Activated CD8-positive, alpha-beta T cell treated with anti-CD3 and anti-CD28 coated beads, Interleukin-2, amount 10 ng/mL, durations not matched to agents 7 days and 5 days (primary cell): ENCODE data around the gene RETREG3. TPM values are rescaled to one million over a fixed set of nuclear protein-coding genes. Genes with fewer than 3 reads are reported as not detected.
A peak's percentile ranks its signal among the peaks of the same experiment; 100 is the strongest.

ENCODE experiments used
- ATAC-seq: fragments of 150-1000 bp; cut with Tn5 transposase; one replicate; pipeline ENCODE4 v1.10.0; 2021; ENCODE audit warnings: moderate library complexity
- CTCF ChIA-PET: fragments of 350-600 bp; sonication (Branson Sonifier 250); formaldehyde crosslinking; loops from one replicate; lab custom pipeline; 2021; ENCODE audit warnings: antibody characterized with exemption; lab: Charles Lee
- POLR2A ChIA-PET: fragments of 350-600 bp; sonication (Branson Sonifier 250); formaldehyde crosslinking; loops from one replicate; lab custom pipeline; 2021; ENCODE audit warnings: antibody characterized with exemption; lab: Charles Lee
- DNase-seq: peaks from one replicate; pipeline ENCODE4 v3.0.0-alpha.2; 2020
- H3K27ac Mint-ChIP-seq: one replicate; pipeline ENCODE4 v1.8.0; 2021; ENCODE audit warnings: mild to moderate bottlenecking, mixed read lengths
- H3K27me3 Mint-ChIP-seq: one replicate; pipeline ENCODE4 v1.8.0; 2021; ENCODE audit warnings: low read depth, mixed read lengths
- H3K36me3 Mint-ChIP-seq: one replicate; pipeline ENCODE4 v1.8.0; 2021; ENCODE audit warnings: low read depth, mixed read lengths
- H3K4me1 Mint-ChIP-seq: one replicate; pipeline ENCODE4 v1.8.0; 2021; ENCODE audit warnings: low read depth, mixed read lengths
- H3K4me3 Mint-ChIP-seq: one replicate; pipeline ENCODE4 v1.8.0; 2021; ENCODE audit warnings: mild to moderate bottlenecking, mixed read lengths
- H3K9me3 Mint-ChIP-seq: one replicate; pipeline ENCODE4 v1.8.0; 2022; ENCODE audit warnings: mixed read lengths; ENCODE audit not compliant: insufficient read depth
- total RNA-seq, 2 experiments: library from RNA; stranded (reverse); gene quantifications; one replicate each; pipeline ENCODE4 v1.2.3, GENCODE V29; 2021

RETREG3 gene
- total RNA-seq, 2 experiments from 2014 or later: 53.6 to 54.7 TPM

DNA sequence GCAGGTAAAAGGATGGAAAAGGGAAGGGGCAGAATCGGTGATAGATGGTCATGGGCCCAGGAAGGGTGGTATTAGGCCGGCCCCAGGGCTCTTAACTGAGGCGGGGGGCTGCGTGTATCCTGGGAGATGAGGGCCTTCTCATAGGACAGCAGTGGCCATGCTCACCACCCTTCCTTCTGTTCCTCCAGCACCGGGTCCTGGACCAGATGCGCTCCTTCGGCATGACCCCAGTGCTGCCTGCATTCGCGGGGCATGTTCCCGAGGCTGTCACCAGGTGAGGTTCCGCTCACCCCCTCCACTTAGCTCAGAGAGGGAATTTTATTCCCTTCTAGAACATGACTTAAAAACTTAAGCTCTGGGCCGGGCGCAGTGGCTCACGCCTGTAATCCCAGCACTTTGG lies 70.7 kb downstream of the RETREG3 start:
- ChIA-PET POLR2A (no interaction called here), CTCF (interaction anchor here (0.8 to 3.9 kb wide), 4 partner anchors 8 to 132 kb away, joined by 3 to 15 read pairs (median 4); no protein-coding TSS in a partner anchor)
- Mint-ChIP-seq H3K9me3 (no peaks in the 10 kb centered on the region), H3K4me1 (peaks cover 56% of the 10 kb centered on the region), H3K27me3 (peaks cover 4% of the 10 kb centered on the region), H3K36me3 (peaks cover 23% of the 10 kb centered on the region), H3K27ac (no peak overlapping the region), H3K4me3 (no peak overlapping the region)
- ATAC-seq (no peak), DNase-seq (no peak)

DNA sequence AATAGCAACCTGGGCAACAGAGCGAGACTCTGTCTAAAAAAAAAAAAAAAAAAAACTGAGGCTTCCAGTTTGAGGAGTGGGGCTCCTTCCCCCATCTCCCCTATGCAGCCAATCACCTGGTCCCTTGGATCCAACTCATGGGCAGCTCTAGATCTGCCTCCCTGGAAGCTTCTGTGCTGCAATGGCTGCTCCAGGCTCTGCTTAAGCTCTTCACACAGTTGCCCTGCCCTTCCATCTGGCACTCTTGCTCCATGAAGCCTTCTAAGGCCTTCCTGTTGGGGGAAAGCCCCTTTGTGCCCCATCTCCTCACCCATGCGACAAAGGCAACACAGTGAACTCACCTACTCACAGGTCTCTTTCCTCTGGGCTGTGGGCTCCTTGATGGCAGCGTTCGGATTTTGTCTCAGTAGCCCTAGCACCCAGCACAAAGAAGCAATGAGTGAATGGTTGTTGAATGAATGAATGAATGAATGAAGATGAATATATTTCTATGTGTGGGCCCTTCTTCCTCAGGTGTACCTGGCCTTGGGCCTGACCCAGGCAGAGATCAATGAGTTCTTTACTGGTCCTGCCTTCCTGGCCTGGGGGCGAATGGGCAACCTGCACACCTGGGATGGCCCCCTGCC lies 71.2 kb downstream of the RETREG3 start:
- ChIA-PET CTCF (interaction anchor here (0.8 to 3.9 kb wide), 4 partner anchors 8 to 132 kb away, joined by 3 to 15 read pairs (median 4); no protein-coding TSS in a partner anchor), POLR2A (no interaction called here)
- ATAC-seq: no peak
- Mint-ChIP-seq H3K4me3 (peak overlapping the region; percentile 37), H3K27ac (peak overlapping the region; percentile 66), H3K36me3 (peaks cover 21% of the 10 kb centered on the region), H3K4me1 (peaks cover 58% of the 10 kb centered on the region), H3K27me3 (peaks cover 7% of the 10 kb centered on the region), H3K9me3 (no peaks in the 10 kb centered on the region)
- DNase-seq: no peak

DNA sequence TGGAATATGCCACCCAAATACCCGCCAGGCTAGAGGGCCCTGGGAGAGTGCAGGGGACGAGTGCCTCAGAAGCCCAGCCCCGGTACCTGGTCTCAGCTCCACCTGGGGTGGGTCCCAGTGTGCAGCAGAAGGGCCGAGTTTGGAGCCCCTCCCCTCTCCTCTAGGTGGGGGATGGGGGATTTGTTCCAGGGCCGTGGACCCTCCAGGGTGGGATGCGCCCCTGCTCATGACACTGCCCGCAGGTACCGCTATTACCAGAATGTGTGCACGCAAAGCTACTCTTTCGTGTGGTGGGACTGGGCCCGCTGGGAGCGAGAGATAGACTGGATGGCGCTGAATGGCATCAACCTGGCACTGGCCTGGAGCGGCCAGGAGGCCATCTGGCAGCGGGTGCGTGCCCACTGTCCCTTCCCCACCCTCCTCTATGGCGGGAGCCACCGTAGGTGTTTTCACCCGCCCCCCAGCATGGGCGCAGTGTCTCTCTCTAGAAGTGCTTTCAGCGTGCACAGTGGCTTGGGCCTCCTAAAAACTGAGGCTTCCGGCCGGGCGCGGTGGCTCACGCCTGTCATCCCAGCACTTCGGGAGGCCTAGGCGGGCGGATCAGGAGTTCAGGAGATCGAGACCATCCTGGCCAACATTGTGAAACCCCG lies 71.9 kb downstream of the RETREG3 start:
- peak overlapping the region; percentile 87 for H3K4me3 Mint-ChIP-seq
- DNase-seq: no peak
- no peaks in the 10 kb centered on the region for H3K9me3 Mint-ChIP-seq
- H3K4me1 Mint-ChIP-seq: peaks cover 58% of the 10 kb centered on the region
- ATAC-seq: no peak
- peaks cover 18% of the 10 kb centered on the region for H3K36me3 Mint-ChIP-seq
- ChIA-PET POLR2A (interaction anchor here (1.3 to 2.0 kb wide), 2 partner anchors 17 to 30 kb away, joined by 3 to 8 read pairs; no protein-coding TSS in a partner anchor), CTCF (interaction anchor here (0.9 to 3.9 kb wide), 5 partner anchors 11 to 215 kb away, joined by 3 to 23 read pairs (median 4); partner anchors contain the start of gene PSMC3IP)
- peaks cover 7% of the 10 kb centered on the region for H3K27me3 Mint-ChIP-seq
- H3K27ac Mint-ChIP-seq: peak overlapping the region; percentile 87

DNA sequence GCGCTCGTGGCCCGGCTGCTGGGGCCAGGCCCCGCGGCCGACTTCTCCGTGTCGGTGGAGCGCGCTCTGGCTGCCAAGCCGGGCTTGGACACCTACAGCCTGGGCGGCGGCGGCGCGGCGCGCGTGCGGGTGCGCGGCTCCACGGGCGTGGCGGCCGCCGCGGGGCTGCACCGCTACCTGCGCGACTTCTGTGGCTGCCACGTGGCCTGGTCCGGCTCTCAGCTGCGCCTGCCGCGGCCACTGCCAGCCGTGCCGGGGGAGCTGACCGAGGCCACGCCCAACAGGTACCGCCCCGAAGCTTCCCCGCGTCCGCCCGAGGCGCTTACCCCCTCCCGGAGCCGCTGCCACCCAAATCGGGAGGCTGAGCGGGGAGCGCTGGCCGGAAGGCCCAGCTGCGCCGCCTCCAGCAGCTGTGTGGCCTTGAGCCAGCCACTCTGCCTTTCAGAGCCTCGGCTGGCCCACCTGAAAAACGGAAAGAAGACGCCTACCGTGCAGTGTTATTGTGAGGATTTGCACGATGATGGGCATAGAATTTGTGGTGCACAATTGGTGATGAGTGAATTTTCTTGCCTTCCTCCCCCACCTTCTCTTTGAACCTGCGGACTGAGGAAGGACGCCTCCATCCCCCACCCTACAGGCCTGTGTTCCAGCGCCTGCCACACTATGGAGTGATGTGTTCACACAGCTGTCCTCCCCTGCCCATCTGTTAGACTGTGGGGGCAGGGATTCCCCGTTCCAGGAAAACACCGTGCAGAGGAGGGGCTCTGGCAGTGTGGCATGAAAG lies 72.6 kb downstream of the RETREG3 start:
- H3K27me3 Mint-ChIP-seq: peaks cover 7% of the 10 kb centered on the region
- H3K9me3 Mint-ChIP-seq: no peaks in the 10 kb centered on the region
- peak overlapping the region; percentile 87 for H3K27ac Mint-ChIP-seq
- ChIA-PET CTCF (interaction anchor here (0.9 to 3.9 kb wide), 13 partner anchors 9 to 347 kb away, joined by 3 to 23 read pairs (median 4); partner anchors contain the start of gene PSMC3IP), POLR2A (interaction anchor here (0.6 to 2.0 kb wide), 7 partner anchors 9 to 270 kb away, joined by 3 to 8 read pairs (median 3); no protein-coding TSS in a partner anchor)
- H3K4me3 Mint-ChIP-seq: peak overlapping the region; percentile 87
- ATAC-seq (peak; percentile 71), DNase-seq (peak; percentile 84)
- H3K36me3 Mint-ChIP-seq: peaks cover 17% of the 10 kb centered on the region
- peaks cover 59% of the 10 kb centered on the region for H3K4me1 Mint-ChIP-seq

DNA sequence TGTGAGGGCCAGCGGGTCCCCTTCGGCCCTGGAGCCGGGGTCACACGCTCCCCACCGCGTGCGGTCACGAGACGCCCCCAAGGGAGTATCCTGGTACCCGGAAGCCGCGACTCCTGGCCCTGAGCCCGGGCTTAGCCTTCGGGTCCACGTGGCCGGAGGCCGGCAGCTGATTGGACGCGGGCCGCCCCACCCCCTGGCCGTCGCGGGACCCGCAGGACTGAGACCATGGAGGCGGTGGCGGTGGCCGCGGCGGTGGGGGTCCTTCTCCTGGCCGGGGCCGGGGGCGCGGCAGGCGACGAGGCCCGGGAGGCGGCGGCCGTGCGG lies 73.2 kb downstream of the RETREG3 start, which contains the start of gene NAGLU:
NAGLU (plus strand) TSS at position 194 of the 324 bp plus-strand sequence; CDS start at position 226, 32 bp downstream.
- ATAC-seq (peak; percentile 91), DNase-seq (peak; percentile 88)
- peak within 1 kb of the TSS; percentile 87 for H3K4me3 Mint-ChIP-seq
- peaks cover 13% of the 10 kb centered on the region for H3K36me3 Mint-ChIP-seq
- POLR2A ChIA-PET: interaction anchor here (0.6 to 2.0 kb wide), 5 partner anchors 9 to 269 kb away, joined by 3 to 8 read pairs (median 3); no protein-coding TSS in a partner anchor
- H3K4me1 Mint-ChIP-seq: peaks cover 59% of the 10 kb centered on the region
- CTCF ChIA-PET: interaction anchor here (0.7 to 3.9 kb wide), 14 partner anchors 9 to 346 kb away, joined by 3 to 23 read pairs (median 4); partner anchors contain the start of gene PSMC3IP
- peak within 1 kb of the TSS; percentile 87 for H3K27ac Mint-ChIP-seq
- H3K27me3 Mint-ChIP-seq: peaks cover 7% of the 10 kb centered on the region
- H3K9me3 Mint-ChIP-seq: no peaks in the 10 kb centered on the region

DNA sequence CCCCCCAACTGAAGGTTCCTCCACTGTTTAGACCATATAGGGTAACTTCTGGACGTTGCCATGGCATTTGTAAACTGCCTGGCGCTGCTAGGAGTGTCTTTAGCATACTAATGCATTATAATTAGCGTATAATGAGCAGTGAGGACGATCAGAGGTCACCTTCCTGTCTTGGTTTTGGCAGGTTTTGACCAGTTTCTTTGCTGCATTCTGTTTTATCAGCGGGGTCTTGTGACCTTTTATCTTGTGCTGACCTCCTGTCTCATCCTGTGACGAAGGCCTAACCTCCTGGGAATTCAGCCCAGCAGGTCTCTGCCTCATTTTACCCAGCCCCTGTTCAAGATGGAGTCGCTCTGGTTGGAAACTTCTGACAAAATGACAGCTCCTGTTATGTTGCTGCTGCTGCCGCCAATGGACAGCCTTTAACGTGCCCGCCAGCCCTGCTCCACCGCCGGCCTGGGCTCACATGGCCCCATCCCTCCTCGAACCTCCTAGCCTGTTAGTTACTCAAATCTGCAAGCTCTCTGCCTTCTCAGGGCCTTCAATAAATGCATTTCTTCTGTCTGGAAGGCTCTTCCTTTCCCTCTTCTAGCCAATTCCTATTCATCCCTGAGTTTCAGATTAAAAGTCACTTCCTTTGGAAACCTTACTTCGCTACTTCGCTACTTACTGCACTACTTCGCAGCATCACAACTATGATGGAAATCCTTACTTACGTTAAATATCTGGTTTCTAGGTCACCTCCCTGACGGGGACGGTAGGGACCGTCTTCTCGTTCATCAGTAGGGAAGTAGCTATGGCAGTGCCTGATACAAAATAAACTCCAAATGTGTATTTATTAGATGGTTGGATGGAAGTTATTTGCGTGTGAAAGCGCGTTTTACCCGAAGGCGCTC lies 73.8 kb downstream of the RETREG3 start:
- Mint-ChIP-seq H3K27ac (peak overlapping the region; percentile 86), H3K4me1 (peaks cover 60% of the 10 kb centered on the region), H3K36me3 (peaks cover 13% of the 10 kb centered on the region), H3K27me3 (peaks cover 7% of the 10 kb centered on the region), H3K9me3 (no peaks in the 10 kb centered on the region), H3K4me3 (peak overlapping the region; percentile 80)
- CTCF ChIA-PET: interaction anchor here (0.7 to 3.9 kb wide), 13 partner anchors 8 to 345 kb away, joined by 3 to 23 read pairs (median 3); partner anchors contain the start of gene PSMC3IP
- no peak for DNase-seq
- no peak for ATAC-seq
- POLR2A ChIA-PET: interaction anchor here (1.3 to 2.0 kb wide), 4 partner anchors 9 to 269 kb away, joined by 3 to 8 read pairs (median 4); no protein-coding TSS in a partner anchor

DNA sequence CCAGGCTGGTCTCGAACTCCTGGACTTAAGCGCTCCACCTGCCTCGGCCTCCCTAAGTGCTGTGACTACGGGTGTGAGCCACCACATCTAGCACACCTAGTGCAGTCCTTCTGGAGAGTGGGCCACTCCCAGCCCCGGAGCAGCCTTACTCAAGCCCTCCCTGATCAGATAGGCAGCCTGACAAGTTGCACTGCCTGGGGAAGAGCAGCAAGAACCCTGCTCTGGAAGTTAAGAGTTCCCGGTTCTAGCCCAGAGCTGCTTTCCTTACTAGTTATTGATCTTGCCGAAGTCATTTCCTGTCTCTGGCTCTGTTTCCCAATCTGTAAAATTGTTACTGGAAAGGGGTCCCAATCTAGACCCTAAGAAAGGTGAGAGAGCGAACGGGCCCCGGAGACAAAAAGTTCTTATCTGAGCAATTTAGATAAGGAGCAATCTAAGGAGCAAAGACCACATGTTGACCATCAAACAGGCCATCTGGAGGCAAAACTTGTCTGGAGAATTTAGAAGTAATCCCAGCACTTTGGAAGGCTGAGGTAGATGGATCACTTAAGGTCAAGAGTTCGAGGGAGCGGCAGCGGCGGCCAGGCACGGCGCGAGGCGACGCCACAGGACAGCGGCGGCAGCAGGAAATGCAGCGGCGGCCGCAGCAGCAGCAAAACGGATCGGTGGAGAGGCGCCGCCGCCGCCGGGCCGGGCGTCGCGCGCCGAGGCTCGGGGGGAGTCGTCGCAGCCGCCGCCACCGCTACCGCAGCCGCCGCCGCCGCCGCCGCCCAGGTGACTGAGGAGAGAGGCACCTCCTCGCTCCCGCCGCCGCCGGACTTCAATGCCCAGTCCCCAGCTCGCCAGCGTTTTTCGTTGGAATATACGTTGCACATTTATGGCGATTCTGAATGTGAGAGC lies 77.5 kb downstream of the RETREG3 start:
- DNase-seq (peak; percentile 63), ATAC-seq (peak; percentile 34)
- Mint-ChIP-seq H3K27me3 (peaks cover 7% of the 10 kb centered on the region), H3K4me1 (peaks cover 55% of the 10 kb centered on the region), H3K27ac (peak overlapping the region; percentile 74), H3K36me3 (no peaks in the 10 kb centered on the region), H3K4me3 (peak overlapping the region; percentile 74), H3K9me3 (no peaks in the 10 kb centered on the region)
- ChIA-PET CTCF (interaction anchor here (1.1 to 3.2 kb wide), 5 partner anchors 10 to 126 kb away, joined by 3 to 31 read pairs (median 15); partner anchors contain the start of gene PSMC3IP), POLR2A (interaction anchor here (0.6 kb wide), 1 partner anchor 216 kb away, joined by 3 read pairs; no protein-coding TSS in a partner anchor)

DNA sequence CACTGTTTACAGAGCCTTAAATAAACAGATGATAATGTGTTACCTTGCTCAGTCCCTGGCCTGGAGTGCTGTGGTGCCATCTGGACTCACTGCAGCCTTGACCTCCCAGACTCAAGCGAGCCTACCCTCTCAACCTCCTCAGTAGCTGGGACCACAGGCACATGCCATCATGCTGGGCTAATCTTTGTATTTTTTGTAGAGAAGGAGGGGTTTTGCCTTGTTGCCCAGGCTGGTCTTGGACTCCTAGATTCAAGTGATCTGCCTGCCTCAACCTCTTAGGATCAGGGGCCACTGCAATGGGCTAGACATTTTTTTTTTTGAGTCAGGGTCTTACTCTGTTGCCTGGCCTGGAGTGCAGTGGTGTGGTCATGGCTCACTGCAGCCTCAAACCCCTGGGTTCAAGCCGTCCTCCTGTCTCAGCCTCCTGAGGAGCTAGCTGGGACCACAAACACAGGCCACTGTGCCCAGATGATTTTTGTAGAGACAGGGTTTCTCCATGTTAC lies 78.2 kb downstream of the RETREG3 start:
- POLR2A ChIA-PET: interaction anchor here (0.6 to 1.1 kb wide), 3 partner anchors 36 to 142 kb away, joined by 3 to 5 read pairs (median 4); partner anchors contain the start of genes MLX and STAT3
- H3K4me3 Mint-ChIP-seq: peak overlapping the region; percentile 41
- H3K27ac Mint-ChIP-seq: peak overlapping the region; percentile 74
- H3K9me3 Mint-ChIP-seq: no peaks in the 10 kb centered on the region
- peaks cover 54% of the 10 kb centered on the region for H3K4me1 Mint-ChIP-seq
- CTCF ChIA-PET: interaction anchor here (0.6 to 3.2 kb wide), 9 partner anchors 7 to 128 kb away, joined by 3 to 31 read pairs (median 6); partner anchors contain the start of gene PSMC3IP
- no peak for DNase-seq
- no peak for ATAC-seq
- peaks cover 7% of the 10 kb centered on the region for H3K27me3 Mint-ChIP-seq
- H3K36me3 Mint-ChIP-seq: no peaks in the 10 kb centered on the region
